GM06990 (cell line): Measurements from ENCODE around the gene MEF2D.

Experiments
- DNase-seq: peaks from one replicate; pipeline ENCODE4 v3.0.0-alpha.2; 2011; ENCODE audit not compliant: insufficient read length; ENCODE audit errors: extremely low read depth
- H3K27me3 ChIP-seq: replicated peaks from 2 replicates; pipeline ENCODE4 v1.6.0; 2011; ENCODE audit warnings: low read length; ENCODE audit not compliant: control insufficient read depth, insufficient read depth
- H3K36me3 ChIP-seq: 2 replicates; pipeline ENCODE4 v1.5.1; 2011; ENCODE audit warnings: low read length; ENCODE audit not compliant: control insufficient read depth, insufficient read depth
- H3K4me3 ChIP-seq: replicated peaks from 2 replicates; pipeline ENCODE4 v1.5.1; 2011; ENCODE audit warnings: low read depth, mild to moderate bottlenecking, control low read depth, low read length
- TF ChIP-seq, protein P1 (sequence below): IDR thresholded peaks from 2 replicates; pipeline ENCODE4 v1.5.1; 2011; ENCODE audit warnings: low read length, control low read depth, mild to moderate bottlenecking, inconsistent platforms; ENCODE audit not compliant: insufficient read depth, poor library complexity, severe bottlenecking

MEF2D gene

DNA sequence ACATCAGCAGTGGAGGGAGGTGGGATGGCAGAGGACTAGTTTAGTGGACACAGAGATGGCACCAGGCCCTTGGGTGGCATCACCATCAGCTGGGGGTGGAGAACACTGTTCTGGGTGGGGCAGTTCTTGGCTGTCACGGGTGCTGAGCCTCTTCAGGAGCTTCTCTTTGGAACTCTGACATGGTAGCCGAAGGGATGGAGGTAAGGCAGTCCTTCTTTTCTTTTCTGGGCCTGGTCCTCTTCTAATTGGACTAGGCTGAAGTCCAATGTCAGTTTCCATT lies 8.3 kb upstream of the MEF2D start:
- DNase-seq = no peak
- Histone ChIP-seq H3K4me3 (no peak overlapping the region), H3K36me3 (no peaks in the 10 kb centered on the region), H3K27me3 (no peaks in the 10 kb centered on the region)
- TF ChIP-seq, protein P1, sequence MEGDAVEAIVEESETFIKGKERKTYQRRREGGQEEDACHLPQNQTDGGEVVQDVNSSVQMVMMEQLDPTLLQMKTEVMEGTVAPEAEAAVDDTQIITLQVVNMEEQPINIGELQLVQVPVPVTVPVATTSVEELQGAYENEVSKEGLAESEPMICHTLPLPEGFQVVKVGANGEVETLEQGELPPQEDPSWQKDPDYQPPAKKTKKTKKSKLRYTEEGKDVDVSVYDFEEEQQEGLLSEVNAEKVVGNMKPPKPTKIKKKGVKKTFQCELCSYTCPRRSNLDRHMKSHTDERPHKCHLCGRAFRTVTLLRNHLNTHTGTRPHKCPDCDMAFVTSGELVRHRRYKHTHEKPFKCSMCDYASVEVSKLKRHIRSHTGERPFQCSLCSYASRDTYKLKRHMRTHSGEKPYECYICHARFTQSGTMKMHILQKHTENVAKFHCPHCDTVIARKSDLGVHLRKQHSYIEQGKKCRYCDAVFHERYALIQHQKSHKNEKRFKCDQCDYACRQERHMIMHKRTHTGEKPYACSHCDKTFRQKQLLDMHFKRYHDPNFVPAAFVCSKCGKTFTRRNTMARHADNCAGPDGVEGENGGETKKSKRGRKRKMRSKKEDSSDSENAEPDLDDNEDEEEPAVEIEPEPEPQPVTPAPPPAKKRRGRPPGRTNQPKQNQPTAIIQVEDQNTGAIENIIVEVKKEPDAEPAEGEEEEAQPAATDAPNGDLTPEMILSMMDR = no peak

DNA sequence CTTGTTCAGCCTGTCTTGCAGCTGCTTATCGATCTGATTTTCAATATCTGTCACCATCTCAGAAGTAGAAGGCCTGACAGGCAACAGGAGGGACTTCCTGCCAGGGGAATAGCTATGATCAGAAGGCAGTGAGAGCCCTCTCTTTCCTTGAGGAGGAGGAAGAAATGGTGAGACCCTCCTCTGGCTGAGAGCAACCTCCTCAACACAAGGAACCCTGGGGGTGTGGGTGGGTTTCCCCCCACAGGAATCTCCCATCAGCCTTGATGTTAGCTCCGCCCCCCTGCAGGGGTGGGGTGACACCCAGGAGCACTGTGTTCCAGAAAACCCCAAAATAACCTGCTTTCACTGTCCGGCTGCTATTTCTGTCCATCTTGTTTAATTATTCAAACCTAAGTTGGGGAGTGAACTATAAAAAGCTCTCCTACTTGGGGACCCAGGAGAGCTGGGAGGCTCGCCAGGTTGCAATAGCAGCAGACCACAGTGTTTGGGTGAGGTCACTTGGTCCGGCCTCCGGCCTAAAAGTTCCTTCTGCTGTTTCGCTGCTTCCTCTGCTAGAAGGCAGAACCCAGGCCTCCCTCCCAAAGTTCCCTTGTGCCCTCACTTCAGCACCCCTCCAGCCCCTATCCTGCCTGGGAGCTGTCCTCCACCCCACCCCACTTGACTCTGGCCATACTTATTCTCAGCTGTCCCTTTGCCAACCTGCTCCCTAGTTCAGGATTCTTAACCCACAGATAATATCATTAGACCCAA lies 7.8 kb upstream of the MEF2D start:
- Histone ChIP-seq H3K36me3 (no peaks in the 10 kb centered on the region), H3K4me3 (peak overlapping the region; percentile 63), H3K27me3 (no peaks in the 10 kb centered on the region)
- TF ChIP-seq, protein P1 = no peak
- DNase-seq = peak; percentile 58

- no peak for DNase-seq
- Histone ChIP-seq H3K36me3 (no peaks in the 10 kb centered on the region), H3K4me3 (no peak overlapping the region), H3K27me3 (no peaks in the 10 kb centered on the region)
- TF ChIP-seq, protein P1 = no peak
Observed at GRCh38 chr1:156506450-156506849, 5.9 kb upstream of the MEF2D start.

- Histone ChIP-seq H3K36me3 (no peaks in the 10 kb centered on the region), H3K27me3 (no peaks in the 10 kb centered on the region), H3K4me3 (no peak overlapping the region; the same call in none of the 2 replicates)
- no peak for DNase-seq
- TF ChIP-seq, protein P1 = no peak
Observed at GRCh38 chr1:156505679-156506298, 5.2 kb upstream of the MEF2D start.

- no peaks in the 10 kb centered on the region for H3K36me3 ChIP-seq
- TF ChIP-seq, protein P1 = no peak
- peak overlapping the region; percentile 53 for H3K4me3 ChIP-seq
- DNase-seq = peak; percentile 96
- no peaks in the 10 kb centered on the region for H3K27me3 ChIP-seq
Observed at GRCh38 chr1:156504821-156505678, 4.5 kb upstream of the MEF2D start.
